GM12878 (cell line): ENCODE measurements around the gene NR1I2. TPM values are rescaled to one million over a fixed set of nuclear protein-coding genes. Genes with fewer than 3 reads are reported as not detected.

Source experiments
- ATAC-seq: fragments of 200-7000 bp; cut with Tn5 transposase; 3 replicates; pipeline ENCODE4 v1.9.1; 2020; ENCODE audit warnings: mild to moderate bottlenecking, moderate library complexity
- BruUV-seq: library from RNA; stranded (reverse); fragments of 400-500 nt; replicated peaks from 2 replicates; lab custom pipeline; 2021; lab: Mats Ljungman, UMichigan
- CTCF ChIA-PET: fragments of 300-600 bp; sonication (Branson Sonifier 250); formaldehyde crosslinking; extraction: SDS; loops from one replicate; lab custom pipeline; 2021; ENCODE audit warnings: inconsistent platforms; lab: Yijun Ruan, JAX
- POLR2A ChIA-PET: fragments of 350-600 bp; formaldehyde crosslinking; extraction: SDS; loops from one replicate; lab custom pipeline; 2021; ENCODE audit warnings: inconsistent platforms; lab: Charles Lee
- RAD21 ChIA-PET: fragments of 300-600 bp; sonication (Branson Sonifier 250); formaldehyde crosslinking; loops from one replicate; lab custom pipeline; 2023; ENCODE audit warnings: antibody characterized with exemption; ENCODE audit not compliant: unreplicated experiment; lab: Charles Lee
- SMC1A ChIA-PET: fragments of 300-600 bp; sonication (Branson Sonifier 250); formaldehyde crosslinking; loops from one replicate; lab custom pipeline; 2023; ENCODE audit not compliant: unreplicated experiment, uncharacterized antibody; lab: Charles Lee
- DNase-seq: peaks from one replicate; pipeline ENCODE4 v3.0.0-alpha.2; 2011; ENCODE audit warnings: low read depth, low spot score
- FAIRE-seq: peaks from 3 replicates; lab custom pipeline; 2011; peaks lifted over from hg19 to GRCh38; lab: Jason Lieb, UNC
- H2AFZ ChIP-seq: 2 replicates; pipeline ENCODE4 v1.6.0; 2011; ENCODE audit warnings: low read depth, low read length, control low read depth; ENCODE audit not compliant: control insufficient read depth
- H3K27ac ChIP-seq: 2 replicates; pipeline ENCODE4 v1.5.1; 2011; ENCODE audit warnings: control low read depth; ENCODE audit not compliant: control insufficient read depth, insufficient read depth
- H3K27me3 ChIP-seq, 2 experiments: replicated peaks in 1 of 2; 2 replicates each; pipeline versions ENCODE4 v1.6.0 to v1.6.1; 2011; ENCODE audit warnings: low read length in 1 of 2; ENCODE audit not compliant: control insufficient read depth in 2 of 2, insufficient read depth in 2 of 2
- H3K36me3 ChIP-seq, 2 experiments: 2 replicates each; pipeline ENCODE4 v1.5.1; 2011; ENCODE audit warnings: low read length in 1 of 2; ENCODE audit not compliant: control insufficient read depth in 2 of 2, insufficient read depth in 2 of 2
- H3K4me1 ChIP-seq: 2 replicates; pipeline ENCODE4 v1.6.1; 2011; ENCODE audit warnings: mild to moderate bottlenecking, low read length, moderate library complexity, mixed read lengths; ENCODE audit not compliant: control insufficient read depth, insufficient read depth
- H3K4me2 ChIP-seq: 2 replicates; pipeline ENCODE4 v1.6.0; 2011; ENCODE audit warnings: control low read depth; ENCODE audit not compliant: control insufficient read depth, insufficient read depth
- H3K4me3 ChIP-seq: fragments of 200-600 bp; sonication (generic); 2 replicates; pipeline ENCODE4 v1.5.1; 2016
- H3K79me2 ChIP-seq: 2 replicates; pipeline ENCODE4 v1.6.0; 2011; ENCODE audit warnings: low read length; ENCODE audit not compliant: control insufficient read depth, insufficient read depth
- H3K9ac ChIP-seq: 2 replicates; pipeline ENCODE4 v1.8.0; 2011; ENCODE audit warnings: low read length, control low read depth, mixed read lengths; ENCODE audit not compliant: control insufficient read depth, insufficient read depth
- H3K9me3 ChIP-seq: replicated peaks from 3 replicates; pipeline ENCODE4 v1.5.1; 2011; ENCODE audit warnings: mild to moderate bottlenecking, low read length; ENCODE audit not compliant: control insufficient read depth, insufficient read depth
- H4K20me1 ChIP-seq: 2 replicates; pipeline ENCODE4 v1.6.0; 2011; ENCODE audit not compliant: control insufficient read depth, insufficient read depth
- BHLHE40 ChIP-seq, 2 experiments: fragments of 450-650 bp in 1 of 2; IDR thresholded peaks; 2 replicates each; pipeline ENCODE4 v1.6.1; 2011 to 2017; ENCODE audit warnings: low read depth in 2 of 2, borderline replicate concordance in 1 of 2, improper control_type of control experiment in 1 of 2, low read length in 1 of 2, mild to moderate bottlenecking in 1 of 2
- CBX3 ChIP-seq: fragments of 200-600 bp; sonication (generic); IDR thresholded peaks from 2 replicates; pipeline ENCODE4 v1.6.1; 2016; ENCODE audit warnings: low read depth, borderline replicate concordance
- CHD1 ChIP-seq: IDR thresholded peaks from 2 replicates; pipeline ENCODE4 v1.6.1; 2012; ENCODE audit warnings: low read depth, low read length, improper control_type of control experiment
- HDGF ChIP-seq: fragments of 450-650 bp; IDR thresholded peaks from 2 replicates; pipeline ENCODE4 v1.6.1; 2016; ENCODE audit warnings: antibody characterized with exemption
- MEF2A ChIP-seq: IDR thresholded peaks from 2 replicates; pipeline ENCODE4 v1.6.1; 2011; ENCODE audit warnings: low read depth, mild to moderate bottlenecking, low read length, moderate library complexity; ENCODE audit not compliant: insufficient read depth
- NFXL1 ChIP-seq: fragments of 450-650 bp; IDR thresholded peaks from 2 replicates; pipeline ENCODE4 v1.6.1; 2017; ENCODE audit warnings: antibody characterized with exemption, mild to moderate bottlenecking, borderline replicate concordance
- PML ChIP-seq: IDR thresholded peaks from 2 replicates; pipeline ENCODE4 v1.6.1; 2012; ENCODE audit warnings: low read length, inconsistent platforms
- RAD51 ChIP-seq: fragments of 450-650 bp; IDR thresholded peaks from 2 replicates; pipeline ENCODE4 v1.6.1; 2016; ENCODE audit warnings: moderate library complexity, mild to moderate bottlenecking, inconsistent platforms
- SMAD5 ChIP-seq: IDR thresholded peaks from 2 replicates; pipeline ENCODE4 v1.6.1; 2016; ENCODE audit warnings: antibody characterized with exemption, low read depth
- SMARCA5 ChIP-seq: fragments of 450-650 bp; IDR thresholded peaks from 2 replicates; pipeline ENCODE4 v1.6.1; 2017; ENCODE audit warnings: mild to moderate bottlenecking
- SMC3 ChIP-seq: IDR thresholded peaks from 2 replicates; pipeline ENCODE4 v1.6.1; 2011; ENCODE audit warnings: low read length, improper control_type of control experiment, borderline replicate concordance
- SUPT20H ChIP-seq: IDR thresholded peaks from 2 replicates; pipeline ENCODE4 v1.6.1; 2011; ENCODE audit warnings: low read depth, mild to moderate bottlenecking, low read length, moderate library complexity, borderline replicate concordance; ENCODE audit not compliant: control insufficient read depth
- in situ Hi-C: fragments of 300-500 bp; cut with MboI; formaldehyde crosslinking; loops from 9 replicates; pipeline ENCODE4 v1.14.3; 2018; ENCODE audit warnings: mixed read lengths
- intact Hi-C: fragments of 100-400 bp; cut with micrococcal nuclease; formaldehyde crosslinking; loops from one replicate; pipeline ENCODE4 v1.14.2; 2022; ENCODE audit not compliant: unreplicated experiment
- polyA plus RNA-seq, 11 experiments: library from polyadenylated mRNA; depleted of rRNA in 4 of 11; unstranded in 6 of 11; stranded (reverse) in 5 of 11; fragments of >200 nt; fragmentation: Nextera tagmentation in 4 of 11; fragmentation: Illumina TruSeq in 1 of 11; extraction: Ambion mirVana in 4 of 11; extraction: Trizol in 1 of 11; gene quantifications; 1 replicate in 1 of 11; 2 replicates in 10 of 11; pipeline versions ENCODE4 v1.2.1 to v1.2.3, GENCODE V29; 2011 to 2016; ENCODE audit warnings: inconsistent platforms in 2 of 11, missing spikeins in 2 of 11, low read depth in 1 of 11
- total RNA-seq, 4 experiments: library from RNA; depleted of rRNA in 3 of 4; stranded (reverse); fragments of >200 nt in 3 of 4; fragmentation: Illumina TruSeq in 1 of 4; extraction: Trizol in 1 of 4; gene quantifications; 2 replicates each; pipeline versions ENCODE4 v1.2.1 to v1.2.3, GENCODE V29; 2013 to 2021
- TF ChIP-seq, protein P1 (sequence below): fragments of 450-650 bp; IDR thresholded peaks from 2 replicates; pipeline ENCODE4 v1.6.1; 2017; ENCODE audit warnings: mild to moderate bottlenecking, low read depth, inconsistent platforms; ENCODE audit not compliant: poor library complexity, severe bottlenecking
- TF ChIP-seq, protein P2 (sequence below): IDR thresholded peaks from 2 replicates; pipeline ENCODE4 v1.6.1; 2012; ENCODE audit warnings: low read length, inconsistent platforms
- TF ChIP-seq, protein P3 (sequence below): fragments of 450-650 bp; IDR thresholded peaks from 2 replicates; pipeline ENCODE4 v1.6.1; 2017; ENCODE audit warnings: borderline replicate concordance

The NR1I2 gene
- total and polyA plus RNA-seq, 10 of the 15 experiments (the other 5 are each of a cell fraction or from before 2014, with no cell fraction given), result 0.03 to 1.0 (median 0.39) TPM

DNA sequence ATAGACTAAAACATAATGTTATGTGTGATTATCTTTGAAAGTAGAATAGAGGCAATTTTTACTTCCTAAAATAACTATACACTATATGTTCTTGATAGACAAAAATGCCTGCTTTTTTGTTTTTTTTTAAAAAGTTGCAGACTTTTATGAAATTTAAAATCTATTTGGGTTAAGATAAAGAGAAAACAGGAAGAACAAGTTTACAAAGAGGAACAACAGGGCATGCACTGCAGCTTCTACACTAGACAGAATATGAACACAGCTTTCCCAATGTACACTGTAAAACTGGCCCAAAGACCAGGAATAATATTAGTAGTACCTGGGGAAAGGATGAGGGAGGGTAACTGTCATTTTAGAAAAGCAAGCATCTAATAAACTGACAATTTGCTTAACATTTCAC is 53.7 kb downstream of the NR1I2 start:
- SMC1A ChIA-PET, result no interaction called here

More for the DNA sequence above, 53.7 kb downstream of the NR1I2 start:
- no peak overlapping the region for H3K4me3 ChIP-seq
- ATAC-seq, result no peak
- no peak for DNase-seq
- ChIA-PET CTCF (no interaction called here), RAD21 (no interaction called here), POLR2A (no interaction called here)
- H3K9ac ChIP-seq, result no peak overlapping the region
- no peak for FAIRE-seq
- H3K27ac ChIP-seq, result no peak overlapping the region
- H3K9me3 ChIP-seq, result no peaks in the 10 kb centered on the region
- intact Hi-C loops, result loop anchor here (2.0 kb wide), 1 partner anchor 25 kb away; no protein-coding TSS in a partner anchor
- H3K79me2 ChIP-seq, result no peaks in the 10 kb centered on the region
- H2AFZ ChIP-seq, result no peak overlapping the region
- H3K4me1 ChIP-seq, result no peaks in the 10 kb centered on the region
- in situ Hi-C loops, result no loop called here
- no peaks in the 10 kb centered on the region for H3K27me3 ChIP-seq
- BruUV-seq, result no TSS peak
- TF ChIP-seq SMAD5, result no peak
- no peak for TF ChIP-seq RAD51
- no peak for TF ChIP-seq BHLHE40 (IDR thresholded peaks at IDR 0.05; ENCODE audit: borderline replicate concordance in 1 of 2, low read depth in 2 of 2, low read length in 1 of 2)
- TF ChIP-seq, protein P1, sequence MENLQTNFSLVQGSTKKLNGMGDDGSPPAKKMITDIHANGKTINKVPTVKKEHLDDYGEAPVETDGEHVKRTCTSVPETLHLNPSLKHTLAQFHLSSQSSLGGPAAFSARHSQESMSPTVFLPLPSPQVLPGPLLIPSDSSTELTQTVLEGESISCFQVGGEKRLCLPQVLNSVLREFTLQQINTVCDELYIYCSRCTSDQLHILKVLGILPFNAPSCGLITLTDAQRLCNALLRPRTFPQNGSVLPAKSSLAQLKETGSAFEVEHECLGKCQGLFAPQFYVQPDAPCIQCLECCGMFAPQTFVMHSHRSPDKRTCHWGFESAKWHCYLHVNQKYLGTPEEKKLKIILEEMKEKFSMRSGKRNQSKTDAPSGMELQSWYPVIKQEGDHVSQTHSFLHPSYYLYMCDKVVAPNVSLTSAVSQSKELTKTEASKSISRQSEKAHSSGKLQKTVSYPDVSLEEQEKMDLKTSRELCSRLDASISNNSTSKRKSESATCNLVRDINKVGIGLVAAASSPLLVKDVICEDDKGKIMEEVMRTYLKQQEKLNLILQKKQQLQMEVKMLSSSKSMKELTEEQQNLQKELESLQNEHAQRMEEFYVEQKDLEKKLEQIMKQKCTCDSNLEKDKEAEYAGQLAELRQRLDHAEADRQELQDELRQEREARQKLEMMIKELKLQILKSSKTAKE, result no peak
- no peak for TF ChIP-seq MEF2A
- TF ChIP-seq CHD1, result no peak
- TF ChIP-seq HDGF, result no peak
- no peak for TF ChIP-seq SMC3
- no peak for TF ChIP-seq SMARCA5
- no peak for TF ChIP-seq PML
- TF ChIP-seq, protein P2, sequence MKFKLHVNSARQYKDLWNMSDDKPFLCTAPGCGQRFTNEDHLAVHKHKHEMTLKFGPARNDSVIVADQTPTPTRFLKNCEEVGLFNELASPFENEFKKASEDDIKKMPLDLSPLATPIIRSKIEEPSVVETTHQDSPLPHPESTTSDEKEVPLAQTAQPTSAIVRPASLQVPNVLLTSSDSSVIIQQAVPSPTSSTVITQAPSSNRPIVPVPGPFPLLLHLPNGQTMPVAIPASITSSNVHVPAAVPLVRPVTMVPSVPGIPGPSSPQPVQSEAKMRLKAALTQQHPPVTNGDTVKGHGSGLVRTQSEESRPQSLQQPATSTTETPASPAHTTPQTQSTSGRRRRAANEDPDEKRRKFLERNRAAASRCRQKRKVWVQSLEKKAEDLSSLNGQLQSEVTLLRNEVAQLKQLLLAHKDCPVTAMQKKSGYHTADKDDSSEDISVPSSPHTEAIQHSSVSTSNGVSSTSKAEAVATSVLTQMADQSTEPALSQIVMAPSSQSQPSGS, result no peak
- TF ChIP-seq, protein P3, sequence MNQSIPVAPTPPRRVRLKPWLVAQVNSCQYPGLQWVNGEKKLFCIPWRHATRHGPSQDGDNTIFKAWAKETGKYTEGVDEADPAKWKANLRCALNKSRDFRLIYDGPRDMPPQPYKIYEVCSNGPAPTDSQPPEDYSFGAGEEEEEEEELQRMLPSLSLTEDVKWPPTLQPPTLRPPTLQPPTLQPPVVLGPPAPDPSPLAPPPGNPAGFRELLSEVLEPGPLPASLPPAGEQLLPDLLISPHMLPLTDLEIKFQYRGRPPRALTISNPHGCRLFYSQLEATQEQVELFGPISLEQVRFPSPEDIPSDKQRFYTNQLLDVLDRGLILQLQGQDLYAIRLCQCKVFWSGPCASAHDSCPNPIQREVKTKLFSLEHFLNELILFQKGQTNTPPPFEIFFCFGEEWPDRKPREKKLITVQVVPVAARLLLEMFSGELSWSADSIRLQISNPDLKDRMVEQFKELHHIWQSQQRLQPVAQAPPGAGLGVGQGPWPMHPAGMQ, result no peak
- TF ChIP-seq SUPT20H, result no peak
- no peak for TF ChIP-seq NFXL1
- TF ChIP-seq CBX3, result no peak
- H3K36me3 ChIP-seq, result 0 out of 4 replicates have a peak, but pooled peaks cover 0 to 3% of the 10 kb centered on the region in 2 experiments
- no peak overlapping the region for H3K4me2 ChIP-seq
- no peaks in the 10 kb centered on the region for H4K20me1 ChIP-seq
